GM12891 (cell line): ENCODE data around the gene ZNF365.

Experiments used
- POLR2A ChIP-seq: IDR thresholded peaks from 2 replicates; pipeline ENCODE4 v1.6.1; 2011; ENCODE audit warnings: low read depth, low read length, control low read depth
- POLR2AphosphoS5 ChIP-seq: IDR thresholded peaks from 2 replicates; pipeline ENCODE4 v1.6.1; 2011; ENCODE audit warnings: low read depth, low read length, control low read depth

DNA sequence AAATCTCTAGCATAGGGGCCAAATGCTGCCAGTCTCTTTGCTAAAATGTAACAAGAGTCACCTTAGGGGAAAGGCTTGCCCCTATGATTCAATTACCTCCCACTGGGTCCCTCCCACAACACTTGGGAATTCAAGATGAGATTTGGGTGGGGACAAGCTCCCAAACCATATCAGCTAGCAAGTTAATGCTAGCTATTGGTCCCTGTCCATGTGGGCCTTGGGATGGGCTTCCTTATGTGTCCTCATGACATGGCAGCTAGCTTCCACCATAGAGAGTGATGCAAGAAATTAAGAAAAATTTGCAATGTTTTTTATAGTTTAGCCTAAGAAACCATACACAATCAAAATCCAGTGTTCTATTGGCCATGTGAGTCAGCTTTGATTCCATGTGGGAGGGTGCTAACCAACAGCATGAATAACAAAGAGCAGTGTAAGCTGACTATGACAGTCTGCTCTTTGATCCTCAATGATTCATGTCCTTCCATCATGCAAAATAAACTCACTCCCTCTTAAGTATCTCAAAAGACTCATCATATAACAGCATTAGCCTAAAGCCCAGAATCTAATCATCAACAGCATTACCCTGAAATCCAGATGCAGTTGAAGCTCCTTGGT is 21.7 kb upstream of the ZNF365 start:
- no peak for TF ChIP-seq POLR2AphosphoS5
- TF ChIP-seq POLR2A, result no peak
